C4-2B (cell line): Measurements from ENCODE around the gene DAPK1.
A peak's percentile ranks its signal among the peaks of the same experiment; 100 is the strongest.

ENCODE experiments used
- H3K27ac ChIP-seq: fragments of 450-650 bp; 2 replicates; pipeline ENCODE4 v1.5.1; 2017
- ZFX ChIP-seq: fragments of 450-650 bp; IDR thresholded peaks from 2 replicates; pipeline ENCODE4 v1.6.1; 2017
- TF ChIP-seq, protein P1 (sequence below): fragments of 450-650 bp; conservative IDR thresholded peaks from 2 replicates; pipeline ENCODE4 v1.5.1; 2017; ENCODE audit warnings: mild to moderate bottlenecking

Gene DAPK1

DNA sequence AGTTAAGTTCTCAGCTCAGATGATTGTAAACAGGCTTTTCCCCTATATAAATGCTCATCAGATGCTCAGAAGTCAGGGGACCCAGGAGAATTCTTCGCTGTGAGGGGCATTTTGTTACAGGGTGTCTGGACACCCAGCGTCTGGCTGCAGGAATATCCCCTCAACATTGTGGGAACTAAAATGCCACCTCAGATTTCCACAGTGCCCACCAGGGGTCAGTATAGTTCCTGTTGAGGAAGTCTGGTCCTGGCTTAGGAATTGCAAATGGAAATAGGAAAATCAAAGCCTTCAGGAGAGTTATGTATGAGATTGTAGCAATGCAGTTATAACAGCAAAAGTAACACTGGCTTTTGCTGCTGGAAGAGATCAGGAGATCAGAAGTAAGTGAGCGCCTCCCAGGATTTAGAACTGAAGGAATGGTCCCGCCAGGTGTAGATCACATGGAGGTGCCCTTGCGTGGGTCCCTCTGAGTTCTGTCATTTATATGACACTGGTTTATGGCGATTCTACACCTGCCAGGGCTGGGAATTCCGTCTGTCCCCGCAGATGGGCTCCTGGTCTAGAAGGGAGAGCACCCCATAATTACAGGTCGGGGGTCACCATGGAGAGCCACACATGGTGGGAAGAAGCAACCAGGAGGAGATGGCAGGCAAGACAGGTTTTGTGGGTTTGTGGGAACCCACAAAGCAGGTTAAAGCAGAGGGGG, 181.1 kb downstream of the DAPK1 start:
- TF ChIP-seq ZFX, result no peak
- TF ChIP-seq, protein P1, sequence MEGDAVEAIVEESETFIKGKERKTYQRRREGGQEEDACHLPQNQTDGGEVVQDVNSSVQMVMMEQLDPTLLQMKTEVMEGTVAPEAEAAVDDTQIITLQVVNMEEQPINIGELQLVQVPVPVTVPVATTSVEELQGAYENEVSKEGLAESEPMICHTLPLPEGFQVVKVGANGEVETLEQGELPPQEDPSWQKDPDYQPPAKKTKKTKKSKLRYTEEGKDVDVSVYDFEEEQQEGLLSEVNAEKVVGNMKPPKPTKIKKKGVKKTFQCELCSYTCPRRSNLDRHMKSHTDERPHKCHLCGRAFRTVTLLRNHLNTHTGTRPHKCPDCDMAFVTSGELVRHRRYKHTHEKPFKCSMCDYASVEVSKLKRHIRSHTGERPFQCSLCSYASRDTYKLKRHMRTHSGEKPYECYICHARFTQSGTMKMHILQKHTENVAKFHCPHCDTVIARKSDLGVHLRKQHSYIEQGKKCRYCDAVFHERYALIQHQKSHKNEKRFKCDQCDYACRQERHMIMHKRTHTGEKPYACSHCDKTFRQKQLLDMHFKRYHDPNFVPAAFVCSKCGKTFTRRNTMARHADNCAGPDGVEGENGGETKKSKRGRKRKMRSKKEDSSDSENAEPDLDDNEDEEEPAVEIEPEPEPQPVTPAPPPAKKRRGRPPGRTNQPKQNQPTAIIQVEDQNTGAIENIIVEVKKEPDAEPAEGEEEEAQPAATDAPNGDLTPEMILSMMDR, result peak; percentile 94
- no peak overlapping the region for H3K27ac ChIP-seq

DNA sequence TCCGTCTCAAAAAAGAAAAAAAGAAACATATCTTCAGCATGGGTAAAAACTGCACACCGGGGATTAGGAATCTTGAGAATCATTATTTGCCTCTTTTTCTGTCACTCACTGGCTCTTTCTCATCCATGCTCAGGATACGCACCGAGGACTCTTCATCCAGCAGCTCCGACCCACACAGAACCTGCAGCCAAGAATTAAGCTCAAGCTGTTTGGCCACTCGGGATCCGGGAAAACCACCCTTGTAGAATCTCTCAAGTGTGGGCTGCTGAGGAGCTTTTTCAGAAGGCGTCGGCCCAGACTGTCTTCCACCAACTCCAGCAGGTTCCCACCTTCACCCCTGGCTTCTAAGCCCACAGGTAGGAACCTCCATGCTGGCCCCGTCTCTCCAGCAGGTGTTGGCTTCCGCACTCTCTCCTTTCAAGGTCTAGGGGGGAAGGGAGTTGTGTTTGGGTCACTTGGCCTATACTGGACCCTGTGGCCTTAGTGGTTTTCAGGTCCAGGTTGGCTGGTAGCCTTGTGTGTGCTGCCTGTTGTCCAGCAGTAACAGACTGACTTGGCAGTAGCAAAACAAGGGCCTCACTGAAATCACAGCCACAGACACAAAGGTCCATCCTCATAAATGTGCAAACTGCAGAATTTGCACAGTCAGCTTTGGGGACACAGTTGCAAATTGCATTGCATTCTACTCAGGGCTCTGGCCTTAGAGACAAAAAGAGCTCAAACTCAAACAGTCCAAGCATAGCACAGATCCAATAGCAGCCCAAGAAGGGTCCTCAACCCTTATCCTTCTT, 183.8 kb downstream of the DAPK1 start:
- H3K27ac ChIP-seq, result no peak overlapping the region
- TF ChIP-seq, protein P1, result no peak
- TF ChIP-seq ZFX, result no peak

DNA sequence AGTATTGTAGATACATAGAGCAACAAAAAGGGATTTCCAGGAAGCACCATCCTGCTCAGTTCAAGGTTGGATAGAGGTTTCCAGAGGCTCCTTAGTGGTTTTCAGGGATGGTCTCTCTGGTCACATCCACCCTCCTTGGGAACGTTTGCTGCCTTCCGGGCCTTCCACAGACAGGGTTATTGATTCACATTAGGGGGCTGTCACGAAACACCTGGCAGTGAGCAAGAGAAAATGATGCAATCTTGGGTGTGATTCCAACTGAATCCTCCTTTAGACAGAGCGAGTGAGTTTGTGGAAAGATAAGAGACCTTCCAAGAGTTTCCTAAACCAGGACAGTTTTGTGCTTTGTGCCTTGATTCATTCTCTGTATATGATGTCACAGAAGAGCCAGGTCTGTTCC, 184.4 kb downstream of the DAPK1 start:
- TF ChIP-seq ZFX, result no peak
- TF ChIP-seq, protein P1, result no peak

DNA sequence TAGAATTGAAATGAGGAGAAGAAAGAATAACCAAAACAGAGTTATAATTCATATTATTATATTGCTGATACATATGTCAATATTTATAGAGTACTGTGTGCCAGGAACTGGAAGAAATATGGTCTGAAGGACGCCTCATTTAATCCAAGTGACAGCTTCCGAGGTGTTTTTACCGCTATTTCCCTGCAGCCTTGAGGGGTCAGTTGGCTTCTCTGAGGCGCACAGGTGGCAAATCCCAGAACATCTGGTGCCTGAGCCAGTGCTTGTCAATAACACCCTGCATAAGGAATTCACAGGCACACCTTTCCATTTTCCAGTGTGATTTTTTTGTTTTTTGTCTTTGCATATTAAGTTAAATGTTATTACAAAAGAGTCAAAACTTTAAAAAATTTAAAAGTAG, 185.0 kb downstream of the DAPK1 start:
- H3K27ac ChIP-seq, result no peak overlapping the region
- TF ChIP-seq ZFX, result no peak
- TF ChIP-seq, protein P1, result no peak

More for the DNA sequence above, 184.4 kb downstream of the DAPK1 start:
- H3K27ac ChIP-seq, result no peak overlapping the region

DNA sequence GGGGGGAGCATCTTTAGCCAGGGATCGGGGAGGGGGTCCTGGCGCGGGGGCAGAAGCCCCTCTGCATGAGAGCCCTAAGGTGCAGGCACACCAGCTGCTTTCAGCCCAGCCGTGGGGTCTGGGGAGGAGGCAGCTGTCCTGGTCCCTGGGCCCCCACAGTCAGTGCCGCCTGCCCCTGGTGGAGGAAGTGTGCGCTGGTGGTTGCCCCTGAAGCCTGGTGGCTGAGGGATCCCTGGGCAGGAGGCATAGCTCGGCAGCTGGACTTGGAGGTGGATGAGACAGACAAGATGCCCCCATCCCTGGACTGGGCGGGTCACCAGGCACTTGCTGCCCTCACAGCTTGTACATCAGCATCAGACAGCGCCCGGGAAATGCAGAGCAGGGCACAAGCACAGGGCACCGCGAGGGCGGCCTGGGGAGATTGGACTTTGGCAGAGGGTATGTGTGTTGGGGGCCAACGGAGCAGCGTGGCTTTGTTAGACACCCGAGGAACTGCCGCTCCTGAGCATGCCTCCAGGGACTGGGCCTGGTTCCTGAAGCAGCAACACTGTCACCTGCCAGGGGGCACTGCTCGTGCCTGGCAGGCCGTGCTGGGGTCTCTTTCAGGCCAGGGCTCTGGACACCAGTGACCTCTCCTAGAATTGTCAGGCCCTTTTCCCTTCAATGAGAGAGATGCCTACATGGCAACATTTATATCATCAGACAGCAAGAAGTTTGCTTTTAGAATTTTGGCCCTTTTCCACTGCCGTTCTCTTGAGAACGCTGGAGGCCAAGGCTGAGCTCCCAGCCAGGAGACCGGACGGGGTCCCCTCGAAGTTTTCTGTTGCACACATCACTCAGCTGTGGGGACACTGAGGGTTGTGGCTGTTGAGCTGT, 186.3 kb downstream of the DAPK1 start:
- H3K27ac ChIP-seq, result no peak overlapping the region
- TF ChIP-seq, protein P1, result no peak
- TF ChIP-seq ZFX, result no peak

DNA sequence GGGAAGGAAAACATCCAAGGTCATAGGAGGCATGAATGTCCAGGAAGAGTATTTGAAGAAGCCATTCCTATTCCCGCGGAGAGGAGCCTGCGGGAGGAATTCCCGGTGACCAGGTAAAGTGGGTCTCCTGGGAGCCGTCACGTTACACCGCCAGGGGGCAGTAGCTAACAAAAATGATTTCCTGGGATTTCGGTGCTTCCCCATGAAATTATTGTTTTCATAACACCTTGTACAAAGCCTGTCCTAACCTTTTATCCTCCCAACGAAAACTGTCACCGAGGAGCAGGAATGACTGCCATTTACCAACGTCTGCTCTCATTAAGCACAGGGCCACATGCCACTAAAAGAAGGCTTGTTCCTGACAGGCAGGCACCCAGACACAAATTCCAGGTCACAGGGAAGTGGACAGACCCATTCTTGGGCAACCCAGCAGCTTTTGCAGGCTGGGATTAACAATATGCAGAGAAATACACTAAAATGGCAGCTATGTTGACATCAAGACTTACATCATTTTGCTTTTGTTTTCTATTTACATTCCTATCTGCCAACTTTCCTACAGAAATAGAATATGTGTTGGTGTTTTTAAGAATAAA, 187.1 kb downstream of the DAPK1 start:
- TF ChIP-seq, protein P1, result peak; percentile 90
- no peak for TF ChIP-seq ZFX
- no peak overlapping the region for H3K27ac ChIP-seq
